Endothelial cell (in vitro differentiated cells): ENCODE results near the gene HCFC2. TPM values are rescaled to one million over a fixed set of nuclear protein-coding genes. Genes with fewer than 3 reads are reported as not detected.

Experiments
- DNase-seq: peaks from one replicate; pipeline ENCODE4 v3.0.0; 2021; ENCODE audit warnings: low spot score
- H3K27ac Mint-ChIP-seq: one replicate; pipeline ENCODE4 v1.8.0; 2021; ENCODE audit warnings: mixed read lengths, inconsistent platforms; ENCODE audit not compliant: unreplicated experiment
- H3K27me3 Mint-ChIP-seq: one replicate; pipeline ENCODE4 v1.8.0; 2021; ENCODE audit warnings: mild to moderate bottlenecking, moderate library complexity, mixed read lengths, inconsistent platforms; ENCODE audit not compliant: unreplicated experiment
- H3K36me3 Mint-ChIP-seq: one replicate; pipeline ENCODE4 v1.8.0; 2021; ENCODE audit warnings: mild to moderate bottlenecking, low read depth, mixed read lengths, inconsistent platforms; ENCODE audit not compliant: unreplicated experiment
- H3K4me1 Mint-ChIP-seq: one replicate; pipeline ENCODE4 v1.8.0; 2021; ENCODE audit warnings: mild to moderate bottlenecking, mixed read lengths, inconsistent platforms; ENCODE audit not compliant: unreplicated experiment
- H3K4me3 Mint-ChIP-seq: one replicate; pipeline ENCODE4 v1.8.0; 2021; ENCODE audit warnings: mild to moderate bottlenecking, mixed read lengths, inconsistent platforms; ENCODE audit not compliant: unreplicated experiment
- H3K9me3 Mint-ChIP-seq: one replicate; pipeline ENCODE4 v1.8.0; 2021; ENCODE audit warnings: mixed read lengths, inconsistent platforms; ENCODE audit not compliant: unreplicated experiment
- total RNA-seq: library from RNA; stranded (reverse); fragmentation: NEBNext Ultra II Directional; extraction: Animal tissue kit (Norgen Biotek cat#: 25700); gene quantifications from one replicate; pipeline ENCODE4 v1.2.1, GENCODE V29; 2021; ENCODE audit not compliant: unreplicated experiment
- TF ChIP-seq, protein P1 (sequence below): fragments of 200-600 bp; sonication (generic); IDR thresholded peaks from one replicate; pipeline ENCODE4 v1.5.0; 2021; ENCODE audit warnings: antibody characterized with exemption; ENCODE audit not compliant: unreplicated experiment

The HCFC2 gene
- total RNA-seq, 1 donor from 2014 or later, result 13.3 TPM

DNA sequence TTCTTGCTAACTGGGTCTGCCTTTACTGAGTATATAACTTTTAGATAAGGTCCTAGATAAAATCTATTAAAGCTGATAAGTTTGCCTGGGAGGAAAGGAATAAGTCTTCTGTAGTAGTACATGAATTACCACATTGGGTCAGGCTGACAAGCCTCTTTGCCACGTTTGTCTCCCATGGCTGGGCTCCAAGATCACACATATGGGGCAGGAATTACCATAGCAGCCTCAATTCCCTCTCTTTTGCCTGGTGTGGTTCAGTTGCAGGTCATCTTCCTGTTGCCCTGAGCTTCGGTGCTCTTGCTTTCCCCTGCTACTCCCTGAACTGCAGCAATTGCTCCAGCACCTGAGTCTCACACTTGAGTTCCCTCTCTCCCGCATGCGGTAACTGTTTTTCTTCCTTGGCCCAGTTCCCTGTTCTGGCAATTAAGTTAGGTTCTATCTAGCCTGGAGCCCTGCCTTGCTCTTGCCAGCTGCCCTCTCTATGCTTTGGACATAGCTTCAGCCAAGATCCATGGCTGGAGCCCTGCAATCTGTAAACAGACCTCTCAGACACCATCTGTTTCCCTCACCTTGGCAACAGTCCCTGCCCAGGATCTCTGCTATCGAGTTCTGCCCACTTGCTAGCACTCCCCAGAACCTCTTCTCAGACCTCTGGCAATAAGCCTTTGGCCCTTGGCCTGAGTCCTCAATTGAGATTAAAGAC, 8.5 kb upstream of the HCFC2 start:
- Mint-ChIP-seq H3K4me3 (no peak overlapping the region), H3K27ac (no peak overlapping the region), H3K27me3 (peaks cover 1% of the 10 kb centered on the region), H3K36me3 (no peaks in the 10 kb centered on the region), H3K4me1 (peaks cover 9% of the 10 kb centered on the region), H3K9me3 (no peaks in the 10 kb centered on the region)
- TF ChIP-seq, protein P1, sequence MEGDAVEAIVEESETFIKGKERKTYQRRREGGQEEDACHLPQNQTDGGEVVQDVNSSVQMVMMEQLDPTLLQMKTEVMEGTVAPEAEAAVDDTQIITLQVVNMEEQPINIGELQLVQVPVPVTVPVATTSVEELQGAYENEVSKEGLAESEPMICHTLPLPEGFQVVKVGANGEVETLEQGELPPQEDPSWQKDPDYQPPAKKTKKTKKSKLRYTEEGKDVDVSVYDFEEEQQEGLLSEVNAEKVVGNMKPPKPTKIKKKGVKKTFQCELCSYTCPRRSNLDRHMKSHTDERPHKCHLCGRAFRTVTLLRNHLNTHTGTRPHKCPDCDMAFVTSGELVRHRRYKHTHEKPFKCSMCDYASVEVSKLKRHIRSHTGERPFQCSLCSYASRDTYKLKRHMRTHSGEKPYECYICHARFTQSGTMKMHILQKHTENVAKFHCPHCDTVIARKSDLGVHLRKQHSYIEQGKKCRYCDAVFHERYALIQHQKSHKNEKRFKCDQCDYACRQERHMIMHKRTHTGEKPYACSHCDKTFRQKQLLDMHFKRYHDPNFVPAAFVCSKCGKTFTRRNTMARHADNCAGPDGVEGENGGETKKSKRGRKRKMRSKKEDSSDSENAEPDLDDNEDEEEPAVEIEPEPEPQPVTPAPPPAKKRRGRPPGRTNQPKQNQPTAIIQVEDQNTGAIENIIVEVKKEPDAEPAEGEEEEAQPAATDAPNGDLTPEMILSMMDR, result no peak
- DNase-seq, result no peak

- no peaks in the 10 kb centered on the region for H3K36me3 Mint-ChIP-seq
- peaks cover 9% of the 10 kb centered on the region for H3K4me1 Mint-ChIP-seq
- no peak overlapping the region for H3K4me3 Mint-ChIP-seq
- no peaks in the 10 kb centered on the region for H3K9me3 Mint-ChIP-seq
- H3K27me3 Mint-ChIP-seq, result peaks cover 1% of the 10 kb centered on the region
- no peak overlapping the region for H3K27ac Mint-ChIP-seq
- TF ChIP-seq, protein P1, result no peak
- DNase-seq, result no peak
Observed at GRCh38 chr12:104056419-104056972, 7.8 kb upstream of the HCFC2 start.

DNA sequence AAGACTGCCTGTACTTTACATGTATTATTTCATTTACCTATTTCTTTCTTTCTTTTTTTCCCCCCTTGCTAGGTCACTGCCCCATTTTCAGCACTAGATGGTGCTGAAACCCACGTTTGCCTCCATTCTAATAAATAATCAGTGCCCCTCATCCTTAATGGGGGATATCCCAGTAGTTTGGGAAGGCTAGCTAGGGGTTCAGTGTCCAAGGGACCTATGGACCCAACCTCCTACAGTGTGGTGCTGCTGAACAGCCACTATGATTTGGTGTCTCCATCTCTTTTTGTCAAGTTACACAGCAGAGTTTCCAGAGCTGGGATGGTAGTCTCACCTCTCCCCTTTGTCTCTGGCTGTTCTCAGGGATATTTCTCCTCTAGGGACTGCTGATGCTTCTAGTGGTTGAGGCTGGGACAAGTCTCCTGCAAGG, 6.5 kb upstream of the HCFC2 start:
- Mint-ChIP-seq H3K27ac (no peak overlapping the region), H3K4me3 (no peak overlapping the region), H3K9me3 (no peaks in the 10 kb centered on the region), H3K4me1 (peaks cover 9% of the 10 kb centered on the region), H3K27me3 (peaks cover under 1% of the 10 kb centered on the region), H3K36me3 (no peaks in the 10 kb centered on the region)
- TF ChIP-seq, protein P1, result peak; percentile 54
- DNase-seq, result no peak

GRCh38 chr12:104058802-104059201, 5.5 kb upstream of the HCFC2 start:
- H3K36me3 Mint-ChIP-seq, result no peaks in the 10 kb centered on the region
- DNase-seq, result no peak

More at GRCh38 chr12:104058802-104059201, 5.5 kb upstream of the HCFC2 start:
- H3K4me1 Mint-ChIP-seq, result peaks cover 9% of the 10 kb centered on the region
- H3K4me3 Mint-ChIP-seq, result no peak overlapping the region
- H3K27me3 Mint-ChIP-seq, result peaks cover 2% of the 10 kb centered on the region
- no peaks in the 10 kb centered on the region for H3K9me3 Mint-ChIP-seq
- H3K27ac Mint-ChIP-seq, result no peak overlapping the region
- TF ChIP-seq, protein P1, result no peak
